Loucy (cell line): ENCODE data around the gene BACH1.

Experiments used
- H2AFZ ChIP-seq: fragments of 200-600 bp; sonication (generic); 2 replicates; pipeline ENCODE4 v1.6.0; 2016; ENCODE audit warnings: antibody characterized with exemption, mild to moderate bottlenecking, low read length, moderate library complexity
- H3F3A ChIP-seq: fragments of 200-600 bp; 2 replicates; pipeline ENCODE4 v1.6.0; 2016; ENCODE audit warnings: antibody characterized with exemption, low read depth, mild to moderate bottlenecking
- H3K27me3 ChIP-seq: fragments of 200-600 bp; sonication (generic); 2 replicates; pipeline ENCODE4 v1.6.1; 2014; ENCODE audit warnings: low read length, mild to moderate bottlenecking; ENCODE audit not compliant: insufficient read depth, poor library complexity, severe bottlenecking
- H3K36me3 ChIP-seq: fragments of 200-600 bp; sonication (generic); 2 replicates; pipeline ENCODE4 v1.6.1; 2016; ENCODE audit warnings: low read length; ENCODE audit not compliant: insufficient read depth
- H3K4me1 ChIP-seq: fragments of 200-600 bp; sonication (generic); 2 replicates; pipeline ENCODE4 v1.5.1; 2014; ENCODE audit warnings: low read length, mild to moderate bottlenecking; ENCODE audit not compliant: insufficient read depth, poor library complexity, severe bottlenecking
- H3K4me2 ChIP-seq: fragments of 200-600 bp; sonication (generic); 2 replicates; pipeline ENCODE4 v1.6.0; 2014; ENCODE audit warnings: antibody characterized with exemption, low read length, low read depth, mild to moderate bottlenecking; ENCODE audit not compliant: poor library complexity, severe bottlenecking
- H3K4me3 ChIP-seq: fragments of 200-600 bp; sonication (generic); 2 replicates; pipeline ENCODE4 v1.5.1; 2014; ENCODE audit warnings: low read length, mild to moderate bottlenecking, mixed read lengths; ENCODE audit not compliant: poor library complexity, severe bottlenecking
- H3K79me2 ChIP-seq: fragments of 200-600 bp; sonication (generic); 2 replicates; pipeline ENCODE4 v1.6.1; 2014; ENCODE audit warnings: low read length; ENCODE audit not compliant: insufficient read depth
- H3K9ac ChIP-seq: fragments of 200-600 bp; sonication (generic); 2 replicates; pipeline ENCODE4 v1.6.0; 2014; ENCODE audit warnings: mild to moderate bottlenecking, low read depth, low read length, moderate library complexity; ENCODE audit not compliant: poor library complexity, severe bottlenecking
- H3K9me2 ChIP-seq: fragments of 200-600 bp; sonication (generic); replicated peaks from 2 replicates; pipeline ENCODE4 v1.6.1; 2016; ENCODE audit warnings: low read depth, low read length, mixed read lengths
- H3K9me3 ChIP-seq: fragments of 200-600 bp; sonication (generic); 2 replicates; pipeline ENCODE4 v1.6.1; 2014; ENCODE audit warnings: mild to moderate bottlenecking, antibody characterized with exemption, low read length, low read depth; ENCODE audit not compliant: insufficient read depth
- H4K20me1 ChIP-seq: fragments of 200-600 bp; sonication (generic); 2 replicates; pipeline ENCODE4 v1.6.0; 2014; ENCODE audit warnings: antibody characterized with exemption, low read length, mild to moderate bottlenecking; ENCODE audit not compliant: insufficient read depth, poor library complexity, severe bottlenecking
- EZH2phosphoT487 ChIP-seq: fragments of 200-600 bp; IDR thresholded peaks from 2 replicates; pipeline ENCODE4 v1.6.1; 2018; ENCODE audit warnings: antibody characterized with exemption, mild to moderate bottlenecking, moderate library complexity, borderline replicate concordance
- TF ChIP-seq, protein P1 (sequence below): fragments of 200-600 bp; sonication (generic); conservative IDR thresholded peaks from 2 replicates; pipeline ENCODE4 v1.5.1; 2014; ENCODE audit warnings: mild to moderate bottlenecking, antibody characterized with exemption, low read length

Gene BACH1

DNA sequence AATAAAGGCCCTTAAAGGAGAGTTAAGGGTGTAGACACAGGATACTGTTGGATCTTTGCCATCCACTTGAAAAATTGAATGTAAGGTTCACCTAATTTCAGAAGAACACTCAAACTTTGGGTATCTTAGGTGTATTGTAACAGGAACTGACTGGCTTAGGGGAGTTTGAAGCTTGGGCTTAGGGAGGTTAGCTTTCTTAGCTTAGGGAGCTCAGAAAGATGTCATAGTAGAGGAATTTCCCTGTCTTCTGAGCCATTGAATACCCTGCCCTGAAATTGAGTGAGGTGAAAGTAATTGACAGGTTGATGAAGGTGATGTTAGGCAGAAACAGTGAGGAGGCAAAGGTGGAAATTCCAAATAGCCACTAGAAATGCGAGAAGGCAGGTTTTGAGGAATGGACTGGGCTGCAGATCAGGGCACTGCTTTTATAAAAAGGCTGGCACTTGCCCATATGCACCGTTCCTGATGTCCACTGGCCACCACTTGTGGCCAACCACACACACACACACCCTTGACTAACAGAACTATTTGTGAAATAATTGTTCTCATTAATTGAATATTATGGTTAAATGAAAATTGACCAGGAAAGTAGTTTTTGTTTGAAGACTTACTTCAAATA is 16.5 kb downstream of the BACH1 start:
- no peaks in the 10 kb centered on the region for H3K9me2 ChIP-seq
- H3K4me2 ChIP-seq = no peak overlapping the region
- no peaks in the 10 kb centered on the region for H3K27me3 ChIP-seq
- H4K20me1 ChIP-seq = peaks cover 65% of the 10 kb centered on the region
- no peak overlapping the region for H3K4me3 ChIP-seq
- no peak overlapping the region for H2AFZ ChIP-seq
- TF ChIP-seq EZH2phosphoT487 = no peak
- TF ChIP-seq, protein P1, sequence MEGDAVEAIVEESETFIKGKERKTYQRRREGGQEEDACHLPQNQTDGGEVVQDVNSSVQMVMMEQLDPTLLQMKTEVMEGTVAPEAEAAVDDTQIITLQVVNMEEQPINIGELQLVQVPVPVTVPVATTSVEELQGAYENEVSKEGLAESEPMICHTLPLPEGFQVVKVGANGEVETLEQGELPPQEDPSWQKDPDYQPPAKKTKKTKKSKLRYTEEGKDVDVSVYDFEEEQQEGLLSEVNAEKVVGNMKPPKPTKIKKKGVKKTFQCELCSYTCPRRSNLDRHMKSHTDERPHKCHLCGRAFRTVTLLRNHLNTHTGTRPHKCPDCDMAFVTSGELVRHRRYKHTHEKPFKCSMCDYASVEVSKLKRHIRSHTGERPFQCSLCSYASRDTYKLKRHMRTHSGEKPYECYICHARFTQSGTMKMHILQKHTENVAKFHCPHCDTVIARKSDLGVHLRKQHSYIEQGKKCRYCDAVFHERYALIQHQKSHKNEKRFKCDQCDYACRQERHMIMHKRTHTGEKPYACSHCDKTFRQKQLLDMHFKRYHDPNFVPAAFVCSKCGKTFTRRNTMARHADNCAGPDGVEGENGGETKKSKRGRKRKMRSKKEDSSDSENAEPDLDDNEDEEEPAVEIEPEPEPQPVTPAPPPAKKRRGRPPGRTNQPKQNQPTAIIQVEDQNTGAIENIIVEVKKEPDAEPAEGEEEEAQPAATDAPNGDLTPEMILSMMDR = no peak
- no peak overlapping the region for H3K9ac ChIP-seq
- H3K79me2 ChIP-seq = peaks cover 100% of the 10 kb centered on the region
- no peaks in the 10 kb centered on the region for H3K9me3 ChIP-seq
- no peaks in the 10 kb centered on the region for H3K36me3 ChIP-seq
- H3K4me1 ChIP-seq = peaks cover 9% of the 10 kb centered on the region
- H3F3A ChIP-seq = no peaks in the 10 kb centered on the region

- Histone ChIP-seq H3K9me3 (no peaks in the 10 kb centered on the region), H3F3A (no peaks in the 10 kb centered on the region), H3K9ac (no peak overlapping the region), H3K4me1 (no peaks in the 10 kb centered on the region), H3K79me2 (peaks cover 98% of the 10 kb centered on the region), H3K4me3 (no peak overlapping the region), H3K27me3 (no peaks in the 10 kb centered on the region), H3K36me3 (peaks cover 3% of the 10 kb centered on the region), H3K4me2 (no peak overlapping the region), H4K20me1 (peaks cover 56% of the 10 kb centered on the region), H3K9me2 (no peaks in the 10 kb centered on the region), H2AFZ (no peak overlapping the region)
- TF ChIP-seq, protein P1 = no peak
- no peak for TF ChIP-seq EZH2phosphoT487
Observed at GRCh38 chr21:29316029-29316742, 17.5 kb downstream of the BACH1 start.

DNA sequence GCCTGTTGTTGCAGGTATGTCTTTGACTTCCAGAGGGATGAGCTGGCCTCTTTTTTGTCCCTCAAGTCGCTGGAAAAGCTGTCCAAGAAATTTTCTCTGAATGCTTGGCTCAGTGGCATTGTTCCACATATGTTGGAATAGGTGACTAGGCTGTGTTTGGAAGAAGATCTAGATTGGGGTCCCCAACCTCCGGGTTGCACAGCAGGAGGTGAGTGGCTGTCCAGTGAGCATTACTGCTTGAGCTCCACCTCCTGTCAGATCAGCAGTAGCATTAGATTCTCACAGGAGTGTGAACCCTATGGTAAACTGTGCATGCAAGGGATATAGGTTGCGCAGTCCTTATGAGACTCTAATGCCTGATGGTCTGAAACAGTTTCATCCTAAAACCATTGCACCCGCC is 18.1 kb downstream of the BACH1 start:
- Histone ChIP-seq H3K9ac (no peak overlapping the region), H3F3A (no peaks in the 10 kb centered on the region), H3K4me3 (no peak overlapping the region), H3K9me2 (no peaks in the 10 kb centered on the region), H3K79me2 (peaks cover 98% of the 10 kb centered on the region), H4K20me1 (peaks cover 50% of the 10 kb centered on the region), H2AFZ (no peak overlapping the region), H3K4me1 (no peaks in the 10 kb centered on the region), H3K9me3 (no peaks in the 10 kb centered on the region), H3K27me3 (no peaks in the 10 kb centered on the region), H3K36me3 (peaks cover 9% of the 10 kb centered on the region), H3K4me2 (no peak overlapping the region)
- TF ChIP-seq, protein P1 = no peak
- no peak for TF ChIP-seq EZH2phosphoT487
